Measurements from ENCODE around the gene COL4A1.
"Not testable (repeated sequence)": the region's sequence is repeated elsewhere in the genome, so short reads cannot be mapped to it uniquely, and the experiment has no call there.

Gene COL4A1

DNA sequence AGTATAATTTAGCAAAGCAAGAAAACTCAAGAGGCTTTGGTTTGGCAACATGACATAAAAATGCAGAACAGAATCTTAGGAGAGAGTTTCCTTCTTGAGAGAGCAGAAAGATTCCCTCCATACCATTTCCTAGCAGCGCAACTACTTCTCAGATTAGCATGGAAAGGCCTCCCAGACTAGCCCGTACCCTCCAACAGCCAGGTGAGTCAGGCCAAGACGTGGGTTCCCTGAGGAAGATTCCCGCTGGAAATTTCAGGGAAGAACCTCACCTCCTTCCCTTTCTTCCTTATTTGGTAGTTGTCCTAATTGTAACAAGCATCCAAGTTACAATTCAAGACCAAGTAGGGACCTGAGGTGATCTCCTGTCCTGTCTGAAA lies 12.4 kb upstream of the COL4A1 start:
- TF ChIP-seq, protein P1, sequence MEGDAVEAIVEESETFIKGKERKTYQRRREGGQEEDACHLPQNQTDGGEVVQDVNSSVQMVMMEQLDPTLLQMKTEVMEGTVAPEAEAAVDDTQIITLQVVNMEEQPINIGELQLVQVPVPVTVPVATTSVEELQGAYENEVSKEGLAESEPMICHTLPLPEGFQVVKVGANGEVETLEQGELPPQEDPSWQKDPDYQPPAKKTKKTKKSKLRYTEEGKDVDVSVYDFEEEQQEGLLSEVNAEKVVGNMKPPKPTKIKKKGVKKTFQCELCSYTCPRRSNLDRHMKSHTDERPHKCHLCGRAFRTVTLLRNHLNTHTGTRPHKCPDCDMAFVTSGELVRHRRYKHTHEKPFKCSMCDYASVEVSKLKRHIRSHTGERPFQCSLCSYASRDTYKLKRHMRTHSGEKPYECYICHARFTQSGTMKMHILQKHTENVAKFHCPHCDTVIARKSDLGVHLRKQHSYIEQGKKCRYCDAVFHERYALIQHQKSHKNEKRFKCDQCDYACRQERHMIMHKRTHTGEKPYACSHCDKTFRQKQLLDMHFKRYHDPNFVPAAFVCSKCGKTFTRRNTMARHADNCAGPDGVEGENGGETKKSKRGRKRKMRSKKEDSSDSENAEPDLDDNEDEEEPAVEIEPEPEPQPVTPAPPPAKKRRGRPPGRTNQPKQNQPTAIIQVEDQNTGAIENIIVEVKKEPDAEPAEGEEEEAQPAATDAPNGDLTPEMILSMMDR (IDR thresholded peaks at IDR 0.05; ENCODE audit: insufficient read depth, low read depth, low read length, missing control alignments): no peak
- no peak overlapping the region for H3K4me3 ChIP-seq (ENCODE audit: low read length)
- no peak for DNase-seq (ENCODE audit: low read depth)

DNA sequence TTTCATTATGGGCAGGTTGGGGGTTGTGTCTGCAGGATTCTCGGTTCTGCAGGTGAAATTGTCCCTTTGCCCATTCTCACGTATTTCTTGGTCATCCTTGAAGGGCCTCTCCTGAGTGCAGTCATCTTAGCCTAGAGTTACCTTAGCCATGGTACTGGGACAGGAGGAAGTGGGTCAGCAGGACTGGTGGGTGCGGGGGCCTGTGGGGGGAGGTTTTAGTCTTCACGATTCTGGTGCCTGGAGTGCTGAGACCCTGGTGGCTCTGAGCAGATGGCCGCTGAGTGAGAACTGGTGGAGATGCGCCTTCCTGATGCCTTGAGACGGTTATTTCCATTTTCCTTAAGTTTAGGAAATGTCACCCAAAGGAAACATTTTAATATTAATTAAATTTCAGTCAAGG lies 12.0 kb upstream of the COL4A1 start:
- no peak overlapping the region for H3K4me3 ChIP-seq (ENCODE audit: low read length)
- TF ChIP-seq, protein P1 (IDR thresholded peaks at IDR 0.05; ENCODE audit: insufficient read depth, low read depth, low read length, missing control alignments): no peak
- DNase-seq (ENCODE audit: low read depth): no peak

DNA sequence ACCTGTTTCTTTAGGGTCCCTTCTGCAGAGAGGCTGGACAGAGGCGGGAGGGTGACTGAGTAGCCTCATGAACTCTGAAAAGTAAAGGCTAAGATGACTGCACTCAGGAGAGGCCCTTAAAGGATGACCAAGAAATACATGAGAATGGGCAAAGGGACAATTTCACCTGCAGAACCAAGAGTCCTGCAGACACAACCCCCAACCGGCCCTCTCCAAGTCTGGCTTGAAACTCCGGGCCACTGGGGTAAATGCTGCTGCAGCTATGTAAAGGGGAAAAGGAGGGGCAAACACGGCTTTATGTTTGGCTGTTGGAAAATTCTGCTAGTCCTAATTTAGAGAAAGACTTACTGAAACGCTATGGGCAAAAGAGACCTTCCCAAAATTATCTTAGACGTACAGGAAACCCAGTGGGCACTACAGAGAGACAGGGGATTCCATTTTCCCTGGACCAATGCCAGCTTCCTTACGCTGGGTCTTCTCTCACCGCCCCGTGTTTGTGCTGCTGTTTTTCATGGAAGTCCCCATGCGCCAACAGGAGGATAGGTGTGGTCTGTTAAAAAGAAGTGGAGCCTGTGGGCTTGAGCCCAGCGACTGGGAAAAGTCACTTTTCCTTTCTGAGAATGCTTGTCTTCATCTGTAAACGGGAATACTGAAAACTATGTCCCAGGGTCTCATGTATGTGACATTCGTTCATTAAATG lies 10.7 kb upstream of the COL4A1 start:
- TF ChIP-seq, protein P1 (IDR thresholded peaks at IDR 0.05; ENCODE audit: insufficient read depth, low read depth, low read length, missing control alignments): no peak
- H3K4me3 ChIP-seq (ENCODE audit: low read length): no peak overlapping the region
- no peak for DNase-seq (ENCODE audit: low read depth)

DNA sequence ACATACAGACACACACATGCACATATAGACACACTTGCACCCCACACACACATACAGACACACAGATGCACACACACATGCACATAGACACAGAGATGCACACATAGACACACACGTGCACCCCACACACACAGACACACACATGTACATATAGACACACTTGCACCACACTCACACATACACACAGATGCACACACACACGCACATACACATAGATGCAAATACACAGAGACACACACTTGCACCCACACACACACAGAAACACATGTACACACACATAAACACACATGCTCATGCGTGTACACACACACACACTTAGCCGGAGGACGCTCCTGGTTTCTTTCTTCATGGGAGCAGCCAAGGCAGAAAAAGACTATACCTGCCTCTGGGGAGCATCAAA lies 10.1 kb upstream of the COL4A1 start:
- H3K4me3 ChIP-seq (ENCODE audit: low read length): no peak overlapping the region
- TF ChIP-seq, protein P1 (IDR thresholded peaks at IDR 0.05; ENCODE audit: insufficient read depth, low read depth, low read length, missing control alignments): no peak
- no peak for DNase-seq (ENCODE audit: low read depth)

DNA sequence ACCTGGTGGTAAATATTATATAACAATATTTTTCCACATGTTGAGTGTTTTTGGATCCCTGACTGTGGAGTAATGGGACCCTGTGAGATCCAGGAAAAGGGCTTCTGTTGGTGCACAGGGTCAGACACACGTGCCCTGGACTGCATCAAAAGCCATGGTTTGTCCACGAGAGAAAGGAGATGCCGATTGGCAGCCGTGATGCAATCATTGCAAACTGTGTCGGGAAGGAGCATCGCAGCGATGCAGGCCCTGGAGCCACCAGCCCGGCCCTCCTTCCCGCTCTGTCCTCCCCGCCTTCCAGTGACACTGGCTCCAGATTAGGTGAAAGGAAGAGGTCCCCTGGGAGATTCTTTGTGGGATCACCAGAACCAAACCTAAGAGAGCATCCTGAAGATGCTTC lies 9.2 kb upstream of the COL4A1 start:
- no peak for DNase-seq (ENCODE audit: low read depth)
- TF ChIP-seq, protein P1 (IDR thresholded peaks at IDR 0.05; ENCODE audit: insufficient read depth, low read depth, low read length, missing control alignments): no peak
- no peak overlapping the region for H3K4me3 ChIP-seq (ENCODE audit: low read length)

DNA sequence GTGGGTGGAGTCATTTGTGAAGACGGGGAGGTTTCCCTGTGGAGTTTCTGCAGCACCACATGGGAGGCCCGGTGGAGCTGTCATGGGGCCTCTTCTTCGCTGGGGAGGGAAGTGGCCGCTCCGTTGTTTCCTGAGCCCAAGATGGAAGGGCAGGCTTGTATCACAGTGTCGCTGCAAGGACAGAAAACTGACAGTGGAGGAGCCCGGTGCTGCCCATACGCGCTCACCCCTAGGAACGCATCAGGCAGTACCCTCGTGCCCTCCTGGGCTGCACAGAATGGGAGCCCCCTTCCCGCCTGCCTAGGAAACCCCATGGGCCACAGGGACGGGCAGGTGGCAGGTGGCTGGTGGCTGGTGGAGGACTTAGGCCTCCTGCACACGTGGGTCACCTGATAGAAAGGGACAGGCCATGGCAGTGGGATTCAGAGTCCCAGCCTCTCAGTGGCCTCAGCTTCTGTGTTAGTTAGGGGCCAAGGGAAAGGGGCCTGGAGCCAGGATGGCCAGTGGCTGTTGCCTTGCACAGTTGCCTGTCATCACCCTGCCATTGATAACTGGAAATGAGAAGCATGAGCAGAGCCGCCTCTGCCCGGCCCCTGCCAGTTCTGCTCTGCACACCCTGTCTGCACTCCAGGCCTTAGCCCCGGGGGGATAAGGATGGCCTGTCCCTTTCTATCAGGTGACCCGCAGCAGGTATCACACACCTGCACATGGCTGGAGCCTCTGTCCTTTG lies 7.7 kb upstream of the COL4A1 start:
- no peak overlapping the region for H3K4me3 ChIP-seq (ENCODE audit: low read length)
- TF ChIP-seq, protein P1 (IDR thresholded peaks at IDR 0.05; ENCODE audit: insufficient read depth, low read depth, low read length, missing control alignments): no peak
- DNase-seq (ENCODE audit: low read depth): no peak

DNA sequence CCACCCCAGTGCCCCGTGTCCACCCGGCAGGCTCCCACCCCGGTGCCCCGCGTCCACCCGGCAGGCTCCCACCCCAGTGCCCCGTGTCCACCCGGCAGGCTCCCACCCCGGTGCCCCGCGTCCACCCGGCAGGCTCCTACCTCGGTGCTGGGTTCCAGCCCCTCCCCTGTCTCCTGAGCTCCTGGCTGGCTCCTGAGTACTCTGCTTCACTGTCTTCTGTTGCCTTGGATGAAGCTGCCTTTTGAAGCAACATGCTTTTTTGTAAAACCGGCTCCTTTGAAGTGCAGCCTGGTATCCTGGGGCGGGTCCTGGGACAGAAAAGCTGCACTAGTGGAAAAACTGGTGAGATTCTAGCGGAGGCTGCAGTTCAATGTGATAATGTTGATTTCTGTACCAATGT lies 6.8 kb upstream of the COL4A1 start:
- H3K4me3 ChIP-seq (ENCODE audit: low read length); DNase-seq (ENCODE audit: low read depth): not testable (repeated sequence)

DNA sequence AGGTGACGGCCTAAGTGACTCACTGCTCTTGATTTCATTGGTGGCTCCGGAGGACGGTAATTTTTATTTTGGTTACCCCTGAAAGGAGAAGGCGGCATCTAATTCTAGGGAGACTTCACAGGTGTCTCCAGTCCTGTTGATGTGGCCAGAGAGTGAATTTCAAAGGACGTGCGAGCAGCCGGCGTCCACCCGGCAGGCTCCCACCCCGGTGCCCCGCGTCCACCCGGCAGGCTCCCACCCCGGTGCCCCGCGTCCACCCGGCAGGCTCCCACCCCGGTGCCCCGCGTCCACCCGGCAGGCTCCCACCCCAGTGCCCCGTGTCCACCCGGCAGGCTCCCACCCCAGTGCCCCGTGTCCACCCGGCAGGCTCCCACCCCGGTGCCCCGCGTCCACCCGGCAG lies 6.3 kb upstream of the COL4A1 start:
- DNase-seq (ENCODE audit: low read depth); H3K4me3 ChIP-seq (ENCODE audit: low read length): not testable (repeated sequence)

All from epithelial cell of esophagus (primary cell).